Esophagus squamous epithelium (tissue), 4 donors: ENCODE measurements around the gene HOXB8.

Experiments
- POLR2A ChIP-seq, 4 donors: fragments of 450-650 bp; IDR thresholded peaks; one replicate each; pipeline ENCODE4 v1.6.1; 2017; ENCODE audit warnings: antibody characterized with exemption in 4 of 4, mild to moderate bottlenecking in 4 of 4, moderate library complexity in 3 of 4
- TF ChIP-seq, protein P1 (sequence below), 6 experiments: fragments of 450-650 bp in 4 of 6; fragments of 200-600 bp in 2 of 6; sonication (generic) in 2 of 6; IDR thresholded peaks; one replicate each; pipeline ENCODE4 v1.5.1; 2016 to 2019; ENCODE audit warnings: antibody characterized with exemption in 6 of 6, mild to moderate bottlenecking in 4 of 6, moderate library complexity in 4 of 6

DNA sequence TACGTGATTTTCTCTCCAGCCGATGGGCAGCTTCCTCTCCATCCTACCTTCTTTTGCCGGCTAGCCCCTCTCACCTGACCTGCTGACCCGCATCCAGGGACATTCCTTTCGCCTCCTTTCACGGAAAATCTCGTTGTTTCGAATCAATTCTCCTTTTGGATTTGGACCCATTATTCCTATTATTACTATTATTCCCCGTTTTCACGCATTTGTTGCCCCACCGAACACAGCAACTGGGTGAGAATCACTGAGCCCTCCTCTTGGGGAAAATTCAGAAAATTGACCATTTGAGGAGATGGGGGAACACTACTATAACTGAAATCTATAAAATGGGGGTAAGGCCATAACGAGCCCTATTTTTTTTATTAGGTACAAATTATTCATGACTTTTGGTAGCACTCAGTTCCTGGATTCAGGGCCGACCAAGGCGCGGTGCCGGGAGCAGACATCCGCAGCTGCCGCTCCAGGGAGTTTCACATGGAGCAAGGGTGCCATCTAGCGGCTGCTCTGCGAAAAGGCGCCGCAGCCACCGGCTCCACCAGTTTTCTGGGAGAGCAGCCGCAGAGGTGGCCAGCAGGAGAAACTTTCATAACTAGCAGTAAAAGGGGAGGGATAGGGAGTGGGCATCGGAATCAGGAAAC lies 3.3 kb upstream of the HOXB8 start:
- no peak for TF ChIP-seq POLR2A (IDR thresholded peaks at IDR 0.05)
- TF ChIP-seq, protein P1, sequence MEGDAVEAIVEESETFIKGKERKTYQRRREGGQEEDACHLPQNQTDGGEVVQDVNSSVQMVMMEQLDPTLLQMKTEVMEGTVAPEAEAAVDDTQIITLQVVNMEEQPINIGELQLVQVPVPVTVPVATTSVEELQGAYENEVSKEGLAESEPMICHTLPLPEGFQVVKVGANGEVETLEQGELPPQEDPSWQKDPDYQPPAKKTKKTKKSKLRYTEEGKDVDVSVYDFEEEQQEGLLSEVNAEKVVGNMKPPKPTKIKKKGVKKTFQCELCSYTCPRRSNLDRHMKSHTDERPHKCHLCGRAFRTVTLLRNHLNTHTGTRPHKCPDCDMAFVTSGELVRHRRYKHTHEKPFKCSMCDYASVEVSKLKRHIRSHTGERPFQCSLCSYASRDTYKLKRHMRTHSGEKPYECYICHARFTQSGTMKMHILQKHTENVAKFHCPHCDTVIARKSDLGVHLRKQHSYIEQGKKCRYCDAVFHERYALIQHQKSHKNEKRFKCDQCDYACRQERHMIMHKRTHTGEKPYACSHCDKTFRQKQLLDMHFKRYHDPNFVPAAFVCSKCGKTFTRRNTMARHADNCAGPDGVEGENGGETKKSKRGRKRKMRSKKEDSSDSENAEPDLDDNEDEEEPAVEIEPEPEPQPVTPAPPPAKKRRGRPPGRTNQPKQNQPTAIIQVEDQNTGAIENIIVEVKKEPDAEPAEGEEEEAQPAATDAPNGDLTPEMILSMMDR (IDR thresholded peaks at IDR 0.05) = peak; percentile 94 to 98 (median 98)
